HG02981 (cell line): Measurements from ENCODE around the gene KCNN4.

Experiments used
- ATAC-seq: cut with Tn5 transposase; IDR thresholded peaks from one replicate; pipeline ENCODE4 v1.9.1; 2021; ENCODE audit warnings: mild to moderate bottlenecking, moderate library complexity; ENCODE audit not compliant: unreplicated experiment

Gene KCNN4

GRCh38 chr19:43721469-43722048 is 59.2 kb downstream of the KCNN4 start:
- ATAC-seq = no peak

GRCh38 chr19:43720936-43721335 is 59.8 kb downstream of the KCNN4 start:
- ATAC-seq = no peak

- no peak for ATAC-seq
These were observed 60.9 kb downstream of the KCNN4 start for GRCh38 chr19:43719918-43720317.

- no peak for ATAC-seq
These were observed 61.4 kb downstream of the KCNN4 start for GRCh38 chr19:43719378-43719868.

GRCh38 chr19:43718627-43719377 is 62.0 kb downstream of the KCNN4 start:
- no peak for ATAC-seq
